Activated T-cell treated with anti-CD3 and anti-CD28 coated beads, Interleukin-2, amount 50 U/mL, for 72 hours (primary cell): ENCODE data around the gene BAZ1B. TPM values are rescaled to one million over a fixed set of nuclear protein-coding genes. Genes with fewer than 3 reads are reported as not detected.
"Not testable (repeated sequence)": the region's sequence is repeated elsewhere in the genome, so short reads cannot be mapped to it uniquely, and the experiment has no call there.

ENCODE experiments used
- ATAC-seq, 2 donors: fragments of 150-1000 bp; cut with Tn5 transposase; replicated peaks in 1 of 2; 2 replicates each; pipeline ENCODE4 v1.10.0; 2021; ENCODE audit warnings: moderate library complexity in 2 of 2, mild to moderate bottlenecking in 1 of 2
- DNase-seq, 2 donors: peaks; one replicate each; pipeline ENCODE4 v3.0.0; 2021 to 2022; ENCODE audit warnings: mixed read lengths in 1 of 2
- H3K27ac Mint-ChIP-seq: one replicate; pipeline ENCODE4 v1.8.0; 2022; ENCODE audit warnings: mild to moderate bottlenecking, moderate library complexity, mixed read lengths
- H3K27me3 Mint-ChIP-seq: one replicate; pipeline ENCODE4 v1.8.0; 2022; ENCODE audit warnings: low read depth, mixed read lengths
- H3K36me3 Mint-ChIP-seq, 2 donors: one replicate each; pipeline ENCODE4 v1.8.0; 2022; ENCODE audit warnings: mixed read lengths in 2 of 2, mild to moderate bottlenecking in 1 of 2; ENCODE audit not compliant: insufficient read depth in 2 of 2
- H3K4me1 Mint-ChIP-seq: one replicate; pipeline ENCODE4 v1.8.0; 2022; ENCODE audit warnings: low read depth, mixed read lengths
- H3K4me3 Mint-ChIP-seq, 2 donors: one replicate each; pipeline ENCODE4 v1.8.0; 2022; ENCODE audit warnings: mild to moderate bottlenecking in 2 of 2, mixed read lengths in 2 of 2, moderate library complexity in 2 of 2
- H3K9me3 Mint-ChIP-seq, 2 donors: one replicate each; pipeline ENCODE4 v1.8.0; 2022; ENCODE audit warnings: mixed read lengths in 2 of 2
- total RNA-seq, 2 donors: library from RNA; stranded (reverse); gene quantifications; one replicate each; pipeline ENCODE4 v1.2.3, GENCODE V29; 2022

The BAZ1B gene, protein sequence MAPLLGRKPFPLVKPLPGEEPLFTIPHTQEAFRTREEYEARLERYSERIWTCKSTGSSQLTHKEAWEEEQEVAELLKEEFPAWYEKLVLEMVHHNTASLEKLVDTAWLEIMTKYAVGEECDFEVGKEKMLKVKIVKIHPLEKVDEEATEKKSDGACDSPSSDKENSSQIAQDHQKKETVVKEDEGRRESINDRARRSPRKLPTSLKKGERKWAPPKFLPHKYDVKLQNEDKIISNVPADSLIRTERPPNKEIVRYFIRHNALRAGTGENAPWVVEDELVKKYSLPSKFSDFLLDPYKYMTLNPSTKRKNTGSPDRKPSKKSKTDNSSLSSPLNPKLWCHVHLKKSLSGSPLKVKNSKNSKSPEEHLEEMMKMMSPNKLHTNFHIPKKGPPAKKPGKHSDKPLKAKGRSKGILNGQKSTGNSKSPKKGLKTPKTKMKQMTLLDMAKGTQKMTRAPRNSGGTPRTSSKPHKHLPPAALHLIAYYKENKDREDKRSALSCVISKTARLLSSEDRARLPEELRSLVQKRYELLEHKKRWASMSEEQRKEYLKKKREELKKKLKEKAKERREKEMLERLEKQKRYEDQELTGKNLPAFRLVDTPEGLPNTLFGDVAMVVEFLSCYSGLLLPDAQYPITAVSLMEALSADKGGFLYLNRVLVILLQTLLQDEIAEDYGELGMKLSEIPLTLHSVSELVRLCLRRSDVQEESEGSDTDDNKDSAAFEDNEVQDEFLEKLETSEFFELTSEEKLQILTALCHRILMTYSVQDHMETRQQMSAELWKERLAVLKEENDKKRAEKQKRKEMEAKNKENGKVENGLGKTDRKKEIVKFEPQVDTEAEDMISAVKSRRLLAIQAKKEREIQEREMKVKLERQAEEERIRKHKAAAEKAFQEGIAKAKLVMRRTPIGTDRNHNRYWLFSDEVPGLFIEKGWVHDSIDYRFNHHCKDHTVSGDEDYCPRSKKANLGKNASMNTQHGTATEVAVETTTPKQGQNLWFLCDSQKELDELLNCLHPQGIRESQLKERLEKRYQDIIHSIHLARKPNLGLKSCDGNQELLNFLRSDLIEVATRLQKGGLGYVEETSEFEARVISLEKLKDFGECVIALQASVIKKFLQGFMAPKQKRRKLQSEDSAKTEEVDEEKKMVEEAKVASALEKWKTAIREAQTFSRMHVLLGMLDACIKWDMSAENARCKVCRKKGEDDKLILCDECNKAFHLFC (N-terminal part only)
- total RNA-seq = 100 to 1,000 TPM in 1 of 2 donors, 10 to 100 TPM in 1; 94.5 to 105 TPM

DNA sequence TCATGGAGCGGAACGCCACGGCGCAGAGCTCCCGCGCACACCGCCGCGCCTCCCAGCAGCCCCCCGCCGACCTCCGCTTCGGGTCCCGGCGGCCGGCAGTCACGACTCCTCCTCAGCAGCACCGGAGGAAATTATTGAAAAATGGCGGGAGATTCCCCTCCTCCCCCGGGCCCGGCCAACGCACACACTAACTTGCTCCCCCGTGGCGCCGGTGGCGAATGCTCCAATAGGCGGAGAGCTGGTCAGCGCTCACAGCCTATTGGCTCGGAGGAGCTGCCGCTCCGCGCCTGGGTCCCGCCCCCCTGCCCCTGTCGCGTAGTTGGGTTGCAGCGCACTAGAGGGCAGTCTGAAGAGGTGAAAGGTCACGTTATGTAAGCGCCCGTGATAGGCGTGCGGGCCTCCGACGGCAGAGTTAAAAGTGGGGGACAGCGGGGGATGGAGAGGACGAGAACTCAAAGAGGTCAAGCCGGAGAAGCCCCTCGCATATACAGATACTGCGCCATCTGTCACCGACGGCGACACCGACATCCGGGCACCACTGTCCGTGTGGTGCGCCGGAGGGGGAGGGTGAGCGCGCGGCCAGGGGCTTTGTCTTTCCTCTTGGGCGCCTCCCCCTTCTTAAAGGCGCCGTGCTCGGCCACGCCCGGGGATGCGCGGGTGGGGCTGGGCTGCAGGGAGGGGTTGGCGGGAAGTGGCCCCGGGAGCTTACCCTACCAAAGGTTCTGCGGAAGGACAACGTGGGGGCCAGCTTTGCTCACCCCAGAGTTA is at the start of gene BAZ1B:
BAZ1B (minus strand) TSS at position 189 of the 768 bp plus-strand sequence. CDS start 360 bp downstream, outside the sequence.
- peaks cover 13 to 28% of the 10 kb centered on the region in 2 donors for H3K36me3 Mint-ChIP-seq
- H3K27ac Mint-ChIP-seq = peak within 1 kb of the TSS; percentile 93
- no peaks in the 10 kb centered on the region for H3K27me3 Mint-ChIP-seq
- peak within 1 kb of the TSS; percentile 89 to 91 for H3K4me3 Mint-ChIP-seq
- DNase-seq = peak; percentile 97
- peaks cover 63% of the 10 kb centered on the region for H3K4me1 Mint-ChIP-seq
- H3K9me3 Mint-ChIP-seq = no peaks in the 10 kb centered on the region
- ATAC-seq = peak; percentile 93 to 94

DNA sequence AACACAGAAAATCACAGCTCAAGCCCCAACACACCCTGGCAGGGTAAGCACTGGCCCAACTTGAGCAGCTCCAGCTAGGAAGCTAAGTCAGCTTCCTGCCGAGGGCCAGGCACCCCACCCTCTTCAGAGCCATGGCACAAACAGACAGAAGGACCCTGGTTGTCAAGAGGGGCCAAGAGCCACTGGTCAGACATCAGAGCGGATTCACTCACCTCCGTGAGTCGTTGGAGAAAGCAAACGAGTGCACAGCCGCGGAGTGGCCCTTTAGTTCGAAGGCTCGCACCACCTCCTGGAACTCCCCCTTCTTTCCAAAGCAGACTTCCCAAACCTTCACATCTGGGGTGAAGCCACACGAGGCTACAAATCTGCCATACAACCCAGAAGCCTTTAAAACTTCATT is 48.9 kb upstream of the BAZ1B start:
- DNase-seq (no peak), ATAC-seq (no peak)
- Mint-ChIP-seq H3K9me3 (no peaks in the 10 kb centered on the region), H3K4me3 (no peak overlapping the region), H3K36me3 (peaks cover 11 to 21% of the 10 kb centered on the region in 2 donors), H3K27me3 (no peaks in the 10 kb centered on the region), H3K27ac (no peak overlapping the region), H3K4me1 (peaks cover 20% of the 10 kb centered on the region)

DNA sequence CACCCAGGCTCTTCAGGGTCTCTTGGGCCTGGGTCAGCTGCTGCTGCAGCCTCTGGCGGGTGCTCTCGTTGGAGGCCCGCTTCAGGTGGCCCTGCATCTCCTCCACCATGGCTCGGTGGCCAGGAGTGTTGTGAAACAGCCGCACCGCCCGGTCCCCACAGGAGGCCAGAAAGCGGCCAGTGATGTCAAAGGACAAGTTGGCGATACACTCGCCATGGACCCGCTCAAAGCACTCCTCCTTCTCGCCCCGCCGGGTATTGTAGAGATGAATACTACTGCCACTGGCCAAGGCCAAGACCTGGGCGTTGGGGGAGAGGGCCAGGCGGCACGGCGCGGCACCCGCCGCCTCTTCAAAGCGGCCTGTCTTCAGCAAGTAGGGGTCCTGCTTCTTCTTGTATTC is 48.4 kb upstream of the BAZ1B start:
- Mint-ChIP-seq H3K9me3 (no peaks in the 10 kb centered on the region), H3K36me3 (peaks cover 11 to 21% of the 10 kb centered on the region in 2 donors), H3K27me3 (no peaks in the 10 kb centered on the region), H3K27ac (no peak overlapping the region), H3K4me1 (peaks cover 24% of the 10 kb centered on the region), H3K4me3 (no peak overlapping the region)
- ATAC-seq (no peak), DNase-seq (no peak)

GRCh38 chr7:73569042-73569608 is 47.0 kb upstream of the BAZ1B start:
- H3K27me3 Mint-ChIP-seq = no peaks in the 10 kb centered on the region
- H3K36me3 Mint-ChIP-seq = peaks cover 11 to 21% of the 10 kb centered on the region in 2 donors
- peaks cover 37% of the 10 kb centered on the region for H3K4me1 Mint-ChIP-seq
- H3K9me3 Mint-ChIP-seq = no peaks in the 10 kb centered on the region
- DNase-seq (no peak), ATAC-seq (no peak)
- no peak overlapping the region for H3K4me3 Mint-ChIP-seq
- H3K27ac Mint-ChIP-seq = no peak overlapping the region

DNA sequence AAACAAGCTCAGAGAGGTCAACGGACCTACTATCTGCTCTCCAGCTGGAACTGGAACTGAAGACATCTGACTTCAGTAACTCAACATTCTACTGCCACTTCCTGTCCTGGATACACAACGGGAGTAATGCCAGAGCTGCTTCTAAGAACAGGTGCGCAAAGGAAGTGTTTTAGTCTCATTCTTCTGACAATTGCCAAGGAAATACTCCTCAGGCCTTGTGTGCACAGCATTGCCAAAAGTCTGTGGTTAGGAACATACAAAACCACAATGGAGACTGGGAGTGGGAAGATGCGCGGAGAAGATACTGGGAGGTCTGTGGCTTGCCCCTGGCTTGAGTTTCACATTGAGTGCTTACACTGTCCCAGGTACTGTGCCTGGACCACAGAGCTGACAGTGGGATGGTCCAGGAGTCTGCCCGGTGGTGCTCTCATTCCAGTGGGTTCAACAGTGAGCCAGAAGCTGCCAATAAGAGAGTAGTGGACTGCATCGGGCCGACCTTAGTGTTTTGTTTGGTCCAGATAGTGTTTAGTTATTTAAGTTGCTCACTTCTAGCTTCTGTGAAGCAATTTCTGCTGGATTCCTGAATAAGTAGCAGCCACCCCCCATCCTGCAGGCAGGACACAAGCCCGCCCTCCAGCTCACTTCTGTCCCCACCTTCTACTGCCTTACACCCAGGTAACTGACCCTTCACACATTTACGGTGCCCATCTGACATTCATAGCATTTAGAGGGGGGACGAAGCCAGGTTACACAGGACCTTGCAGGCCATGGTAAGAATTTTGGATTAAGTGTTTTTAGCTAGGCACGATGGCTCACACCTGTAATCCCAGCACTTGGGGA is 46.0 kb upstream of the BAZ1B start:
- H3K9me3 Mint-ChIP-seq = no peaks in the 10 kb centered on the region
- no peak overlapping the region for H3K4me3 Mint-ChIP-seq
- ATAC-seq = no peak

DNA sequence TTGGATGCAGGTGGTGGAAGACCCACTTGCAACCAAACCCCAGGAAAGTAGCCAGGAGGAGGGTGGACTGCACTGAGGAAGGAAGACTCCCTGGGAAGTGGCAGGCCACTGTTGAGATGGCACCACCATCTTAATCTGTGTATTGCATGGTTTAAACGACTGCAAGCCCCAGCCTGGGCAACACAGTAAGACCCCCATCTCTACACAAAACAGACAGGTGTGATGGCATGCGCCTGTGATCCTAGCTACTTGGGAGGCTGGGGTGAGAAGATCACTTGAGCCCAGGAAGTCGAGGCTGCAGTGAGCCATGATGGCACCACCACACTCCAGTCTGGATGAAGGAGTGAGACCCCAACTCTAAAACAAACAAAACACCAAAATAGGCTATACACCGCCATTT is 45.0 kb upstream of the BAZ1B start:
- peaks cover 37% of the 10 kb centered on the region for H3K4me1 Mint-ChIP-seq
- H3K27me3 Mint-ChIP-seq = no peaks in the 10 kb centered on the region
- ATAC-seq = no peak
- no peak for DNase-seq
- H3K36me3 Mint-ChIP-seq = peaks cover 5 to 16% of the 10 kb centered on the region in 2 donors
- H3K9me3 Mint-ChIP-seq = no peaks in the 10 kb centered on the region
- H3K4me3 Mint-ChIP-seq = no peak overlapping the region
- no peak overlapping the region for H3K27ac Mint-ChIP-seq

More for the DNA sequence above, 46.0 kb upstream of the BAZ1B start:
- Mint-ChIP-seq H3K27ac (no peak overlapping the region), H3K27me3 (no peaks in the 10 kb centered on the region), H3K4me1 (peaks cover 37% of the 10 kb centered on the region), H3K36me3 (peaks cover 8 to 21% of the 10 kb centered on the region in 2 donors)
- no peak for DNase-seq

DNA sequence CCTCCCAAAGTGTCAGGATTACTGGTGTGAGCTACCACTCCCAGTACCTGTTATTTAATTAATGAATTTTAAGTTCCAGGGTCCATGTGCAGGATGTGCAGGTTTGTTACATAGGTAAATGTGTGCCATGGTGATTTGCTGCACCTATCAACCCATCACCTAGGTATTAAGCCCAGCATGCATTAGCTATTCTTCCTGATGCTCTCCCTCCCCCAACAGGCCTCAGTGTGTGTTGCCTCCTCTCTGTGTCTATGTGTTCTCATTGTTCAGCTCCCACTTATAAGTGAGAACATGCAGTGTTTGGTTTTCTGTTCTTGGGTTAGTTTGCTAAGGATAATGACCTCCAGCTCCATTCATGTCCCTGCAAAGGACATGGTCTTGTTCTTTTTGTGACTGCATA is 44.3 kb upstream of the BAZ1B start:
- H3K4me1 Mint-ChIP-seq = peaks cover 37% of the 10 kb centered on the region
- H3K9me3 Mint-ChIP-seq, ATAC-seq, DNase-seq, H3K27me3 Mint-ChIP-seq, H3K27ac Mint-ChIP-seq: not testable (repeated sequence)
- H3K36me3 Mint-ChIP-seq = peaks cover 5 to 16% of the 10 kb centered on the region in 2 donors
- peak overlapping the region; percentile 50 to 70 for H3K4me3 Mint-ChIP-seq

- Mint-ChIP-seq H3K4me1 (peaks cover 37% of the 10 kb centered on the region), H3K9me3 (no peaks in the 10 kb centered on the region), H3K36me3 (peaks cover 5 to 12% of the 10 kb centered on the region in 2 donors), H3K27ac (no peak overlapping the region), H3K4me3 (peak overlapping the region; percentile 50 to 70), H3K27me3 (no peaks in the 10 kb centered on the region)
- DNase-seq (no peak), ATAC-seq (peak in 1 of 2 donors; percentile 31)
Observed at GRCh38 chr7:73565675-73566340, 43.7 kb upstream of the BAZ1B start.

GRCh38 chr7:73560109-73560835 is 38.2 kb upstream of the BAZ1B start:
- Mint-ChIP-seq H3K36me3 (peaks cover 2 to 3% of the 10 kb centered on the region in 2 donors), H3K27ac (no peak overlapping the region), H3K9me3 (no peaks in the 10 kb centered on the region), H3K27me3 (no peaks in the 10 kb centered on the region), H3K4me1 (peaks cover 39% of the 10 kb centered on the region), H3K4me3 (peak overlapping the region in 1 of 2 donors; percentile 5)
- ATAC-seq (peak in 1 of 2 donors; percentile 23), DNase-seq (peak; percentile 25 to 29)

DNA sequence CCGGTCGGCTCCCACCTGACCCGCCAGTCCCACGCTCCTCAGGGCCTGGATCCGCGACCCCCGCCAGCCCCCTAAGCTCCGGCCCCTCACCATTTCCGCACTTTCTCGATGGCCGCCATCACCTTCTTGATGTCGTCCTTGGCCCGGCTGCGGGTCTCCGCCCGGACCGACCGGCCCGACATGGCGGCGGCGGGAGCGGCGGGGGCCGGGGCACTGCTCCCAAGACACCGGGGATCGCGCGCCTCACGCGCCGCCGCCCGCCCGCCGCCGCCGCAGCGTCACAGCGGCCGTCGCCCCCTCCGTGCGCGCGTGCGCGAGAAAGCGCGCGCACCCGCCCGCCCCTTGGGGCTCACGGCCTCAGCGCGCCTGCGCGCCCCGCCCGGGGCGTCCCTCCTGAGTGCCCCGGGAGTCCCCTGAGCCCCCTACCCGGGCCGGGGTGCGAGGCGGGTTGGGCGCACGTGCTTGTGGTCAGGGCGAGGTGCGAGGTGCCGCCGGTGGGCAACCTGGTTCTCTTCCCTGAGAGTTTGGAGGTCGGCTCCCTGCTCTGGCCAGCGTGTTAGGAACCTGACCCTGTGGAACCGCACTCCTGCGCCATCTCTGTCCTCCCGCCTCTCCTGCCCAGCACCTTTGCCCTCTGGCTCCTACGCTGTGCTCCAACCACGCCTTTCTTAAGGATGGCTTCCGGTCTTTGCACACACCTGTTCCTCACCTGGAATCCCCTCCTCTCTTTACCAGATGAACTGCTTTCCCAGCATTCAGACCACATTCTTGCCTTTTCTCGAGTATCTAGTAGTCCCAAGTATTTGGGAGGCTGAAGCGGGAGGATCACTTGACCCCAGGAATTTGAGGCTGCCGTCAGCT is 35.5 kb upstream of the BAZ1B start, which contains the start of gene BCL7B:
BCL7B (minus strand) TSS at position 294 of the 861 bp plus-strand sequence; CDS start at position 182, 112 bp downstream.
- Mint-ChIP-seq H3K4me3 (peak within 1 kb of the TSS; percentile 92 to 95), H3K27ac (peak within 1 kb of the TSS; percentile 93), H3K36me3 (peaks cover 3 to 5% of the 10 kb centered on the region in 2 donors), H3K9me3 (no peaks in the 10 kb centered on the region), H3K4me1 (peaks cover 45% of the 10 kb centered on the region), H3K27me3 (no peaks in the 10 kb centered on the region)
- peak; percentile 68 to 73 for ATAC-seq
- DNase-seq = peak; percentile 78 to 87
